Measurements from ENCODE around the gene TSEN54. TPM values are rescaled to one million over a fixed set of nuclear protein-coding genes. Genes with fewer than 3 reads are reported as not detected.
A peak's percentile ranks its signal among the peaks of the same experiment; 100 is the strongest.

The TSEN54 gene
- total RNA-seq, 3 donors from 2014 or later: 26.3 to 38.0 (median 28.7) TPM

GRCh38 chr17:75572713-75573539, 56.6 kb downstream of the TSEN54 start:
- Histone ChIP-seq H3K36me3 (ENCODE audit: low read depth) (peaks cover 3% of the 10 kb centered on the region), H3K4me1 (ENCODE audit: low read depth) (peaks cover 19% of the 10 kb centered on the region), H3K4me3 (no peak overlapping the region), H3K9me3 (no peaks in the 10 kb centered on the region)
- intact Hi-C loops (cut with DNase I, micrococcal nuclease): no loop called here
- peak in 1 of 3 donors; percentile 56 for DNase-seq
- no peak for TF ChIP-seq CTCF (IDR thresholded peaks at IDR 0.05)
- no peak for ATAC-seq

GRCh38 chr17:75573540-75573957, 57.2 kb downstream of the TSEN54 start:
- Histone ChIP-seq H3K36me3 (ENCODE audit: low read depth) (peaks cover 3% of the 10 kb centered on the region), H3K4me3 (no peak overlapping the region), H3K4me1 (ENCODE audit: low read depth) (peaks cover 24% of the 10 kb centered on the region), H3K9me3 (no peaks in the 10 kb centered on the region)
- ATAC-seq (no peak), DNase-seq (no peak)
- TF ChIP-seq CTCF (IDR thresholded peaks at IDR 0.05): no peak
- intact Hi-C loops (cut with DNase I, micrococcal nuclease): no loop called here

- Histone ChIP-seq H3K4me1 (ENCODE audit: low read depth) (peaks cover 26% of the 10 kb centered on the region), H3K9me3 (no peaks in the 10 kb centered on the region), H3K36me3 (ENCODE audit: low read depth) (no peaks in the 10 kb centered on the region), H3K4me3 (no peak overlapping the region)
- intact Hi-C loops (cut with DNase I, micrococcal nuclease): no loop called here
- TF ChIP-seq CTCF (IDR thresholded peaks at IDR 0.05): no peak
- DNase-seq (peak in 1 of 3 donors; percentile 51), ATAC-seq (no peak)
These were observed 57.7 kb downstream of the TSEN54 start for GRCh38 chr17:75573994-75574393.

Small RNA genes within 50 kb of the gene (microRNA-seq; reads per million reads assigned to microRNA genes)
- gene MIR6785: not detected

Other genes with a start within 250 kb of the TSEN54 start
- 10 to 100 TPM; 17.3 to 21.4 (median 19.1) TPM for gene MIF4GD, start 245.3 kb upstream of the TSEN54 start, total RNA-seq
- gene SLC25A19, start 227.1 kb upstream of the TSEN54 start, total RNA-seq: 10 to 100 TPM; 15.5 to 20.0 (median 15.6) TPM
- 100 to 1,000 TPM in 2 of 3 donors, 10 to 100 TPM in 1; 97.8 to 116 (median 102) TPM for gene GRB2, start 110.8 kb upstream of the TSEN54 start, total RNA-seq
- 100 to 1,000 TPM in 2 of 3 donors, 10 to 100 TPM in 1; 73.5 to 114 (median 108) TPM for gene TMEM94, start 59.9 kb upstream of the TSEN54 start, total RNA-seq
- gene CASKIN2, start 991 bp upstream of the TSEN54 start, total RNA-seq: 10 to 100 TPM; 27.8 to 44.5 (median 33.8) TPM
- gene LLGL2, start 9.2 kb downstream of the TSEN54 start, total RNA-seq: 100 to 1,000 TPM; 269 to 590 (median 405) TPM
- gene MYO15B, start 71.3 kb downstream of the TSEN54 start, total RNA-seq: 1,000 to 10,000 TPM in 1 of 3 donors, 100 to 1,000 TPM in 2; 591 to 1,071 (median 660) TPM
- 10 to 100 TPM; 20.7 to 41.6 (median 27.5) TPM for gene SMIM5, start 116.9 kb downstream of the TSEN54 start, total RNA-seq
- 10 to 100 TPM; 29.3 to 41.9 (median 30.1) TPM for gene RECQL5, start 150.6 kb downstream of the TSEN54 start, total RNA-seq
- gene SAP30BP, start 150.8 kb downstream of the TSEN54 start, total RNA-seq: 10 to 100 TPM; 76.5 to 83.8 (median 76.9) TPM
- gene ITGB4, start 204.9 kb downstream of the TSEN54 start, total RNA-seq: 100 to 1,000 TPM; 153 to 307 (median 246) TPM
- 10 to 100 TPM in 2 of 3 donors, 1 to 10 TPM in 1; 7.1 to 18.2 (median 18.2) TPM for gene GALK1, start 248.7 kb downstream of the TSEN54 start, total RNA-seq

Data from mucosa of descending colon (tissue), 3 donors.